ENCODE data around the gene RASL12. TPM values are rescaled to one million over a fixed set of nuclear protein-coding genes. Genes with fewer than 3 reads are reported as not detected.

RASL12 gene
- total RNA-seq, 1 experiment from 2014 or later: 0.12 TPM

DNA sequence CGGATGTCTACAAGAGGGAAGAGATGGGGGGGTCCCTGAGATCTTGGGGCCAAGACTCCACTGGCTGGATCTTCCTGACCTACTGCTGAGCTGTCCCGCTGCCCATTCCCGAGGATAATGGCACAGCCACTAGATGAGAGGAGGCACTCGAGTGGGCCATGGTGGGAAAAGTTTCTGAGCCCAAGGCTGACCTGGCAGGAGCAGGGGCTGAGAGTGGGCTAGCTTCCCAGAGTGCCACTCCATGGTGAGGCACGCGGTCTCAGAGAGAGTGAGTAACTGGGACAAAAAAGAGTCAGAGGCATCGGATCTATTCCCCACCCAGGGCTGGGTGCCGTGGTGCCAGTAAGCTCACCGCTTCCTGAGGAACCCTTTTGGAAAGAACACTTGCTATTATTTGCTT lies 11.7 kb downstream of the RASL12 start:
- Mint-ChIP-seq H3K9me3 (ENCODE audit: low read depth, unreplicated experiment) (no peaks in the 10 kb centered on the region), H3K4me3 (ENCODE audit: low read depth, unreplicated experiment) (no peak overlapping the region), H3K27ac (ENCODE audit: unreplicated experiment) (no peak overlapping the region), H3K4me1 (ENCODE audit: low read depth, unreplicated experiment) (peaks cover 37% of the 10 kb centered on the region), H3K27me3 (ENCODE audit: unreplicated experiment) (peaks cover 13% of the 10 kb centered on the region), H3K36me3 (ENCODE audit: insufficient read depth, unreplicated experiment) (peaks cover 21% of the 10 kb centered on the region)
- CTCF ChIA-PET: interaction anchor here (0.8 to 3.1 kb wide), 7 partner anchors 13 to 45 kb away, joined by 4 to 14 read pairs (median 10); no protein-coding TSS in a partner anchor
- TF ChIP-seq, protein P1, sequence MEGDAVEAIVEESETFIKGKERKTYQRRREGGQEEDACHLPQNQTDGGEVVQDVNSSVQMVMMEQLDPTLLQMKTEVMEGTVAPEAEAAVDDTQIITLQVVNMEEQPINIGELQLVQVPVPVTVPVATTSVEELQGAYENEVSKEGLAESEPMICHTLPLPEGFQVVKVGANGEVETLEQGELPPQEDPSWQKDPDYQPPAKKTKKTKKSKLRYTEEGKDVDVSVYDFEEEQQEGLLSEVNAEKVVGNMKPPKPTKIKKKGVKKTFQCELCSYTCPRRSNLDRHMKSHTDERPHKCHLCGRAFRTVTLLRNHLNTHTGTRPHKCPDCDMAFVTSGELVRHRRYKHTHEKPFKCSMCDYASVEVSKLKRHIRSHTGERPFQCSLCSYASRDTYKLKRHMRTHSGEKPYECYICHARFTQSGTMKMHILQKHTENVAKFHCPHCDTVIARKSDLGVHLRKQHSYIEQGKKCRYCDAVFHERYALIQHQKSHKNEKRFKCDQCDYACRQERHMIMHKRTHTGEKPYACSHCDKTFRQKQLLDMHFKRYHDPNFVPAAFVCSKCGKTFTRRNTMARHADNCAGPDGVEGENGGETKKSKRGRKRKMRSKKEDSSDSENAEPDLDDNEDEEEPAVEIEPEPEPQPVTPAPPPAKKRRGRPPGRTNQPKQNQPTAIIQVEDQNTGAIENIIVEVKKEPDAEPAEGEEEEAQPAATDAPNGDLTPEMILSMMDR (IDR thresholded peaks at IDR 0.05; ENCODE audit: unreplicated experiment): no peak
- no TSS peak for BruUV-seq (replicated peaks)
- no peak for DNase-seq
- intact Hi-C loops (cut with micrococcal nuclease; ENCODE audit: unreplicated experiment): no loop called here

DNA sequence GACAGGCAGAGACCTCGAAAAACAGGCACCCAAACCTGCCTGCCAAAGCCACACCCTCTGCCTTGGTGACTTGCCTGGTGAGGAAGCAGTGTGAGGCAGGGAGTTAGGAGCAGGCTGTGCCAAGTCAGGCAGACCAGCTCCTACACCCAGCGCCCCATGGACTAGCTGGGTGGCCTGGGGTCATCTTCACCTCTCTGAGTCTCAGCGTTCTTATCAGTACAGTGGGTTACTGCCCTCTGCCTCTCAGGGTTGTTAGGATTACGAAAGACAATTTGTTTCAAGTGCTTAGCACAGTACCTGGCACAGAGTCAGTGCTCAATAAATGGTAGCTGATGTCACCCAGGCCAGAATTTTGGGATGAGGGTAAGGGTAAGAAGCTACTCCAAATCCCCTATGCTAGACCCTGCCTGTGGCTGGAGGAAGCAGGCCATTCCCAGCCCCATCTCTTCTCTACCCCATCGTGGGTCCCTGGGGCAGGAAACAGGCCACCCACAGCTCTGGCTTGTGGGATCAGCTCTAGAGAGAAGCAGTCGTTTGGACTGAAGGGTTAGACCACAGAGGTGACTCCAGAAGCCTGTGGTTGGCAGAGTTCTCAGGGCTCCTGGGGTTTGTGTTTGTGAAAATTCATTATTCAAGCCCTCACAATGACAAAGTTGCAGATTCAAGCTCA lies 12.5 kb downstream of the RASL12 start:
- TF ChIP-seq, protein P1 (IDR thresholded peaks at IDR 0.05; ENCODE audit: unreplicated experiment): no peak
- intact Hi-C loops (cut with micrococcal nuclease; ENCODE audit: unreplicated experiment): loop anchor here (1.0 to 2.0 kb wide), 3 partner anchors 23 to 46 kb away; no protein-coding TSS in a partner anchor
- H3K9me3 Mint-ChIP-seq (ENCODE audit: low read depth, unreplicated experiment): no peaks in the 10 kb centered on the region
- H3K27me3 Mint-ChIP-seq (ENCODE audit: unreplicated experiment): peaks cover 13% of the 10 kb centered on the region
- peaks cover 42% of the 10 kb centered on the region for H3K4me1 Mint-ChIP-seq (ENCODE audit: low read depth, unreplicated experiment)
- no peak overlapping the region for H3K27ac Mint-ChIP-seq (ENCODE audit: unreplicated experiment)
- H3K36me3 Mint-ChIP-seq (ENCODE audit: insufficient read depth, unreplicated experiment): peaks cover 21% of the 10 kb centered on the region
- H3K4me3 Mint-ChIP-seq (ENCODE audit: low read depth, unreplicated experiment): no peak overlapping the region
- CTCF ChIA-PET: interaction anchor here (1.1 to 3.1 kb wide), 9 partner anchors 12 to 48 kb away, joined by 3 to 14 read pairs (median 8); no protein-coding TSS in a partner anchor
- no TSS peak for BruUV-seq (replicated peaks)
- peak; percentile 63 for DNase-seq

DNA sequence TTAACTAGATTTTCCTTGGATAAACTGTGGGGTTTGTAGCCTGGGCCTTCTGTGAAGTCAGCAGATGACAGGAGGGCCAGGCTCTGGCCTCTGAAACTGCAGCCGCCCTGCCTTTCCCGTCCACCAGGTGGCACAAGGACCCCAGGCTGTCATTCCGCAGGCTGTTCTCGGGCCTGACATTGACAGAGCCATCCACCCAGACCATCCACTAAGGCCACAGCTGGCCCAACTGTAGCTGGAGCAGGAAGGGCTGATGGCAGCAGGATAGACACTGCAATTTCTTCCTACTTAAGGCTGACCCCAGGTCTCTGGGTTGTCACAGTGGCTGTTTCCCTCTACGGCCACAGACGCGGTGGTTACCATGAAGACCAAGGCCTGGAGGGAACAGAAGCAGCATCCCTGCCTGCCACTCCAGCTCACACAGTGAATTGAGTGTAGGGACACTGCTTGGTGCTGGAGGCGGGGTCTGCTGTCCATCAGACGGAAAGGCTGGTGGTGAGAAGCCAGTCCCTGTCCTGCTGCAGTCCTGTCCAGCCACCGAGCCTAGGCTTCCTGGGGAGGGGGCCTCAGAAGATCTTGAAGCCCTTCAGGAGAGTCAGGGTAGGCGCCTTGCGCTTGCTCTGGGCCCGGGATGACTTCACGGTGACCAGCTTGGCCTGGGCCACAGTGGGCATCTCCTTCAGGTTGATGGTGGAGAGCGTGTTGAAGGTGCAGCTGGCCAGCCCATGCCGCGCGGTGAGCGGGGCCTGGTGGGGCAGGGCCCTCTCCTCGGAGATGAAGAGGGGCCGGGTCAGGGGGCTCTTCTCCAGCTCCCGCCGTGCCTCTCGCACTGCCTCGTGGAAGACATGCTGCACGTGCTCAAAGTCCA lies 13.2 kb downstream of the RASL12 start:
- no peak overlapping the region for H3K4me3 Mint-ChIP-seq (ENCODE audit: low read depth, unreplicated experiment)
- H3K27ac Mint-ChIP-seq (ENCODE audit: unreplicated experiment): no peak overlapping the region
- DNase-seq: peak; percentile 88
- H3K36me3 Mint-ChIP-seq (ENCODE audit: insufficient read depth, unreplicated experiment): peaks cover 27% of the 10 kb centered on the region
- peaks cover 13% of the 10 kb centered on the region for H3K27me3 Mint-ChIP-seq (ENCODE audit: unreplicated experiment)
- H3K4me1 Mint-ChIP-seq (ENCODE audit: low read depth, unreplicated experiment): peaks cover 49% of the 10 kb centered on the region
- intact Hi-C loops (cut with micrococcal nuclease; ENCODE audit: unreplicated experiment): loop anchor here (1.0 to 2.0 kb wide), 3 partner anchors 24 to 47 kb away; no protein-coding TSS in a partner anchor
- CTCF ChIA-PET: interaction anchor here (0.6 to 3.1 kb wide), 11 partner anchors 11 to 85 kb away, joined by 3 to 14 read pairs (median 8); partner anchors contain the start of gene RASL12
- BruUV-seq (replicated peaks): no TSS peak
- TF ChIP-seq, protein P1 (IDR thresholded peaks at IDR 0.05; ENCODE audit: unreplicated experiment): peak; percentile 91
- no peaks in the 10 kb centered on the region for H3K9me3 Mint-ChIP-seq (ENCODE audit: low read depth, unreplicated experiment)

DNA sequence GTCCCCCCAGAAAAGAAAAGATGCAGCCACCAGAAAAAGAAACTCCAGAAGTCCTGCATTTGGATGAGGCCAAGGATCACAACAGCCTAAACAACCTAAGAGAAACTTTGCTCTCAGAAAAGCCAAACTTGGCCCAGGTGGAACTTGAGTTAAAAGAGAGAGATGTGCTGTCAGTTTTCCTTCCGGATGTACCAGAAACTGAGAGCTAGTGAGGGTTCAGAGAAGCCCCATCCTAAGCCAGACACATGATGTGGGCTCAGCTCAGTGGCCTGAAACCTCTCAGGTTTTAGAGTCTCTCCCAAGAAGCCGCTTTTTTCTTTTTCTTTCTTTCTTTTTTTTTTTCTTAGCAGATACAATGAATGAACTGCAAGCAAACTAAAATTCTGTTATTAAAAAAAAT lies 14.8 kb downstream of the RASL12 start:
- TF ChIP-seq, protein P1 (IDR thresholded peaks at IDR 0.05; ENCODE audit: unreplicated experiment): no peak
- DNase-seq: no peak
- peaks cover 54% of the 10 kb centered on the region for H3K4me1 Mint-ChIP-seq (ENCODE audit: low read depth, unreplicated experiment)
- intact Hi-C loops (cut with micrococcal nuclease; ENCODE audit: unreplicated experiment): no loop called here
- peaks cover 13% of the 10 kb centered on the region for H3K27me3 Mint-ChIP-seq (ENCODE audit: unreplicated experiment)
- peaks cover 32% of the 10 kb centered on the region for H3K36me3 Mint-ChIP-seq (ENCODE audit: insufficient read depth, unreplicated experiment)
- no peak overlapping the region for H3K27ac Mint-ChIP-seq (ENCODE audit: unreplicated experiment)
- CTCF ChIA-PET: interaction anchor here (0.8 to 1.4 kb wide), 4 partner anchors 12 to 48 kb away, joined by 3 to 7 read pairs (median 4); no protein-coding TSS in a partner anchor
- no TSS peak for BruUV-seq (replicated peaks)
- no peak overlapping the region for H3K4me3 Mint-ChIP-seq (ENCODE audit: low read depth, unreplicated experiment)
- H3K9me3 Mint-ChIP-seq (ENCODE audit: low read depth, unreplicated experiment): no peaks in the 10 kb centered on the region

All from Calu3 (cell line).